Ramos (cell line): ENCODE results near the gene PCDH15.
"Not testable (repeated sequence)": the region's sequence is repeated elsewhere in the genome, so short reads cannot be mapped to it uniquely, and the experiment has no call there.

Experiments
- in situ Hi-C: fragments of 300-500 bp; cut with MboI; formaldehyde crosslinking; loops from one replicate; pipeline ENCODE4 v1.14.3; 2022; ENCODE audit warnings: low sequenced_read_pairs; ENCODE audit not compliant: unreplicated experiment

PCDH15 gene

DNA sequence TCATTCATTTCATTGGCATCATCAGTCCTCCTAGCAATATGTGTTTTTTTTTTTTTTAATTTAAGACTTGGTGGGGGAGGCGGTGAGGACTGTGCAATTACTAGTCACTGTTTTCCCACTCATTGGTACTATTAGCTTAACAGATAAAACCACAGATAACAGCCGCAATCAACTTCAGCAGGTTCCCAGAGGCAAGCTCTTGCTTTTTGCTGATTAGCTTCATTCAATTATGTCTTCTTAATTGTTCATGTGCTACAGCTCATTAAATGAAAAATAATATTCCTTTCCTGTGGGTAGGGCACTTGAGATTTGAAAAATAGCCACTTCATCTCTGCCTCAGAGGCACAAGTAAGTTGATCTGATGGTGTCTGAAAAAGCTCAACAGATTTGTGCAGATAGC, 215.5 kb downstream of the PCDH15 start:
- in situ Hi-C loops = no loop called here

DNA sequence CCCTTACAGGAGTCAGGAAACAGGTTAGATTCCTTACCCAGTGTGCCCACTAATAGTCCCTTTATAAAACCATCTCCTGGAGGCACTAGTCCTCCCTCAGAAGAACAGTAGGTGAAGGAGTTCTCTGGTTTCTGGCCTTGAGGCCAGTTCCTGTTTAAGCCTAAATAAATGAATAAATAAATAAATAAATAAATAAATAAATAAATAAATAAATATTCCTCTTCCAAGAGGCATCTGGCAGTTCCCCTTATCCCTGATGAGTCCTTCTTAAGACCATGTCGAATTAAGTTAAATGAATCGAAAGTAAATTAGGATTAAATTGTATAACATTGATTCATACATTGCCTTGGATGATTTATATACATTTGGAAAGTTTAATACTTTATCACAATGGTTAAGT, 223.3 kb downstream of the PCDH15 start:
- in situ Hi-C loops = no loop called here

DNA sequence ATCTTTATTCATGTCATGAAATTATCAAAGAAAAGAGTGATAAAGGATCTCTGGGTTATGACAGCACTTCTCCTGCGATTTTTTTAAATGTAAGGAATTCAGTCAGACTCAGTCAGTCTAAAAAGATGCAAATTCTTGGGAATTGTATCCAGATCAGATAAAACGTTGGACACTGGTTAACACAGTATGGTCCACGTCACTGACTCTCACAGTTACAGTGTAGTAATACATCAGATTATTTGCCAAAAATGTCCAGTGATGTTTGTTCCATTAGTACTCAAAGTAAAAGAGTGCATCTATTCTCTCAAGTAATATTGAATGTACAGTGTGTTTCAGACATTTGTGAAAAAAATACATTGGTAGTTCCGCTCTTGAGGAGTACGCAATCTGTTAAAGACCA, 224.5 kb downstream of the PCDH15 start:
- in situ Hi-C loops = no loop called here

GRCh38 chr10:54559498-54559897, 241.5 kb downstream of the PCDH15 start:
- in situ Hi-C loops = no loop called here

DNA sequence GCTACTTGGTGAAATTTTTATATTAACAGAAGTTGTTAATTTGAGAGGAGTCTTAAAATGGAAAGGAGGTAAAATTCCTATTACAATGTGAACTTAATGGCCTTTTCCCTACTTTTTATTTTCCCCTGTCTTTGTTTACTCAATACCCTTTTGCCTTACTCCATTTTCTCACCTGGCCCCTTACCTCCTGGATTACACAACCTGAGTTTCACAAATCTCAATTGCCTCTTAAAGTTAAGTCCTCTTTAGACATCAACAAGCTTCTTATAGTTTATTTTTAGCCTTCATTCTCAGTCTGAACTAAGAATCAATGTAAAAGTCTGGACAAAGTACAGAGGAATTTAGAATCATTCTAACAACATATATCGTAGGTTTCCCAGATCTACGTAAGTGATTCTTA, 247.0 kb downstream of the PCDH15 start:
- in situ Hi-C loops = no loop called here

GRCh38 chr10:54550016-54550415, 251.0 kb downstream of the PCDH15 start:
- in situ Hi-C loops = no loop called here

- in situ Hi-C loops = no loop called here
Measured at GRCh38 chr10:54531296-54531695, 269.7 kb downstream of the PCDH15 start.

DNA sequence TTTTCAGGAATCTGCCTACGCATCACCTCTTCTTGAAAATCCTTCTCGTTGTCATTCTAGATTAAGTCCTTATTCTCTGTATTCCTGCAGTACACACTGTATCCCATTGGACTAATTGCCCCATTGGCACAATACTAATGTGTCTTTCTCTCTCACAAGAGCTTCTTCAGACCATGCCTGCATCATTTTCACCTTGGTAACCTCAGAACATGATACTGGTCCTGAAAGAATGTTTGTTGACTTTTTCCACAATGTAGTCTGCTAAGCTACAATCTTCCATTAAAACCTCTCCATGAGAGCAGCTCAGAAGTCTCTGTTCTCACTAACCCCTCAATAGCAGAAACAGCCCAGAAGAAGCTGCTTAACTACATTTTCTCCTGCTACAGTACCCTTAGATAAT, 270.7 kb downstream of the PCDH15 start:
- in situ Hi-C loops = no loop called here

DNA sequence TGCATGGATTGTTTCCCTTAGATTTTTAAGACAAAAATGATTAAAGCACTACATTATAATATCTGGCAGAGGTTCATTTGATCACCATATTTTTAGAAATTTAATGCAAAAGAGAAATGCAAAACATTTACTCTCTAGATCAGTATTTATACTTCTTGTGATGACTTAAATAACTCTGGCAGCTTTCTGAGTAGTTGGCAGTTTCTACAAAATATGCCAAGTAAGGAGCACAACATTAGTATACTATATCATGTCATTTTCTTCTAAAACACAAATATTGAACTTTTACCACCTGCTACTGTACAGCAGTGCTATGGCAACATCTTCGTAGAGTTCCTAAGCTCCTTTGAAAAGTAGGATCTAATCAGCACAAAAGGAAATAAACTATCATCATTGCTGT, 275.2 kb downstream of the PCDH15 start:
- in situ Hi-C loops = no loop called here

DNA sequence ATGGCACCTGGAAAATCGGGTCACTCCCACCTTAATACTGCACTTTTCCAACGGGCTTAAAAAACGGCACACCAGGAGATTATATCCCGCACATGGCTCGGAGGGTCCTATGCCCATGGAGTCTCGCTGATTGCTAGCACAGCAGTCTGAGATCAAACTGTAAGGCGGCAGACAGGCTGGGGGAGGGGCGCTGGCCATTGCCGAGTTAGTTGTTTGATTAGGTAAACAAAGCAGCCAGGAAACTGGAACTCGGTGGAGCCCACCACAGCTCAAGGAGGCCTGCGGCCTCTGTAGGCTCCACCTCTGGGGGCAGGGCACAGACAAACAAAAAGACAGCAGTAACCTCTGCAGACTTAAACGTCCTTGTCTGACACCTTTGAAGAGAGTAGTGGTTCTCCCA, 285.8 kb downstream of the PCDH15 start:
- in situ Hi-C loops = not testable (repeated sequence)

DNA sequence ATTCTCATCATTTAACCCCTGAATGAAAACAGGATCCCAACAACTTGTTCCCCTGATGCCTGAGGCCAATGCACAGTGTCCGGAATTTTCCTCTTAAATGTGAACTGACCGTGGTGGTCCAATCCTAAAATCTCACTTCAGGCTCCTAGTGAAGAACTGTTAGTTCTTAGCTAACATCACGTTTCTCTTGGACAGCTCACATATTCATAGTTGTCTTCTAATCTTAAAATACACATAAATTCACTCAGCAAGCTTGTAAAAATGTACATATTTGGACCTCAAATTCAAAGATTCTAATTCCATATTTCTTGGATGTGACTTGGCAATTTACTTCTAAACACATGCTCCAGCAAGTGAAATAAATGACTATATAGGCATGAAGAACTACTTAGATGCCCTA, 297.2 kb downstream of the PCDH15 start:
- in situ Hi-C loops = no loop called here

- in situ Hi-C loops = no loop called here
Measured at GRCh38 chr10:54501929-54502328, 299.1 kb downstream of the PCDH15 start.

DNA sequence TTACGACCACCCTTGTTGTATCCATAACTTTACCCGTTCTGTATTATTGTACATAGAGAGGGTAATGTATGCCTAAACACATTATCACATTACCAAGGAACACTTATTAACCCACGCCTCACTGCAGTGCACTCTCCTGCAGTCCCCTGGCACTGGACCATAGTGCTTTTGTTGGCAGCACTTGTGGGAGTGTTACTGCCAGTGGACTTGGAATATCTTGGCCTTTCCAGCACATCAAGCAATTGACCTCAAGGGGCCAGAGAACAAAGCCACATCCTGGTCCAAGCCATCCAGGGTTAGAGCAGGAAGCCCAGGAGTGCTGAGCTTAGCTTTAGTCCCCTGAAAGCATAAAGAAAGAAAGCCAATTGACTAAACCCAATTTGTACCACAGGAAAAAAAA, 304.2 kb downstream of the PCDH15 start:
- in situ Hi-C loops = no loop called here

GRCh38 chr10:54487743-54488142, 313.3 kb downstream of the PCDH15 start:
- in situ Hi-C loops = no loop called here

DNA sequence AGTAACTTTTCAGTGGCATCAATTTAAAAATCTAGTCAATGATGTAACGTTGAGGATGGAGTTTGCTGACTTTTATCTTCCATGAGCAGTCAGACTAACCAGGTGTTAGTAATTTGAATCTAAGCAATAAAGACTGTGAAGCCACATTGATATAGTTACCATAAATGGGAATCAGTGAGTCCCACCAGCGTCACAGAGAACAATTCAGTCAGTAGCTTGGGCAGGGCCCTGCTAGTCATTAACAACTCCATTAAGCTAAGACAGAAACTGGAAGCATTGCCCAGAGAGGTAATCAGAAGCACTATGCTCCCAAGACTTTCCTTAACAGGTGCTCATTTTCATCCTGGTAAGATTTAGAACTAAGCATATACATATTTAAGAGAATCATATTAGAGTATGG, 315.1 kb downstream of the PCDH15 start:
- in situ Hi-C loops = no loop called here

GRCh38 chr10:54484186-54484585, 316.8 kb downstream of the PCDH15 start:
- in situ Hi-C loops = no loop called here

DNA sequence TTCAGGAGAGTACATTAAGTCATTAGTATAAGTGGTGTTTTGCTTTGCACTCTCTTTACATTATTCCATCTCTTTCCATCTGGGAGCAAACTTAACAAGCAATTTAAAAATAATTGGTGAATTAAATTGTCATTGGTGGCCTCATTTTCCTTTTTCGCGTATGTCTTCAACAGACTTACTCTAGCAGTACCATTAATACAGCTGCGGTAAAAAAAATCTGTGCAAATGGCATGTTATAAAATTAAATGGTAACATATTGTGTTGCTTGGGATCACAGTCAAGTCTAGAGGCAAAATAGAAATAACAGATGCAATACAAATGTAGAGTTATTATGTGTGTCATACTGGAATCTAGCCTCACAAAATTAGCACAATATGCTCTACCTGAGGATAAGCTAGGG, 322.4 kb downstream of the PCDH15 start:
- in situ Hi-C loops = no loop called here

DNA sequence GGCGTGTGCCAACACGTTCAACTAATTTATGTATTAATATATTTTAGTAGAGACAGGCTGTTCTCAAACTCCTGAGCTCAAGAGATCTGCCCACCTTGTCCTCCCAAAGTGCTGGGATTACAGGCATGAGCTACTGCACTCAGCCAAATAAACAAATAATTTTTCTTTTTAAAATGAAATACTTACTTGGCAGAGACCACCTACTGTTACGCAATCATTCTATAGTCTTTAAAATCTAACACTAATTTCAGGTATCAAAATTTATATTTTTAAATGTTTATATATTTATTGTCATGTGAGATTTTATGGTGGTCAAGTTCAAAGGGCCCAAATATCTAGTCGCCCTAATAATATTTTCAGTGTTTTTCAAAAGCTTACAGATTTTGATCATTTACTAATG, 323.3 kb downstream of the PCDH15 start:
- in situ Hi-C loops = no loop called here

DNA sequence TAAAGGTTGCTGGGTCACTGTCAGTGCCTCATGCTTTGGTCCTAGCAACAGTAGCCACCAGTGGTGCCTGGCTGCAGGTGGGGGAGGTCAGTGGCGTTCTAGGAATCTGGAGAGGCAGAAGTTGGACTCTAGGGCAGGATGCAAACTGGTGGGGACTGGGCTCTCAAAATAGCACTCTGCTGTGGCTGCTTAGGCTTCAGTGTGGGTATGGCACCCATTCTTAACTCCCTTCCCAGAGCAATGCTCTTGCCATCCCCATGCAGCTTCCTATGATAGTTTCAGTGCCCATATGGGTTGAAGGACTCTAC, 330.8 kb downstream of the PCDH15 start:
- in situ Hi-C loops = no loop called here

DNA sequence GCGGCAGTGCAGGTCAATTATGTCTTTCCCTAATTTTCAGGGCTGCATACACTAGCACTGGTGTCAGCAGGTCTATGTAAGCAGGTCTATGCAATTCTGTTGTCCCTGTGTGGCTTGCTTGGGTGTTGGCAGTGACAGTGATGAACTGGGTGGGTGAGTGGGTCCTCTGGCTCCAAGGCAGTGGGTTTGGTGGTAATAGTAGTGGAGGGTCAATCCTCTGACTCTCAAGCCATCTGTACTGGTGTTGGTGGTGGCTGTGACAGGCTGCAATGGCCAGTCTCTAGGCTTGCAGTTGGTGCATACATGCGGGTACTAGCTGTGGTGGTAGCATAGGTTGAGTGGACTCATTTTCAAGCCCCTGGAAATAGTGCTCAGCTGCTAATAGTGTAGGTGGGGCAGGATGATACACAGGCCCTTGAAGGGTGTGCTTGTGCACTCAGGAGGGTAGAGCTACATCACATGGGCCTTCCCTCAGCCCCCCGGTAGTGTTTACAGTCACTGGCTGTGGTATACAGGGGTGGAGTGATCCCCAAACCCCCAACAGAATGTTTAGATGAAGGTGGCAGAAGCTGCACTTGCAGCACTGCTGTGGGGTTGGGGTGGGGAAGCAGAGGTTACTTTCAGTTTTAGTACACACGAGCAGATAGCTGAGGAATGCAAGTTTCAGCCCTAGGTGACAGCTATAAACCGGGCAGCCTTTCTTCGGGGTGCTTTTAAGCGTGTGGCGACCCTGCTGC, 331.3 kb downstream of the PCDH15 start:
- in situ Hi-C loops = no loop called here

DNA sequence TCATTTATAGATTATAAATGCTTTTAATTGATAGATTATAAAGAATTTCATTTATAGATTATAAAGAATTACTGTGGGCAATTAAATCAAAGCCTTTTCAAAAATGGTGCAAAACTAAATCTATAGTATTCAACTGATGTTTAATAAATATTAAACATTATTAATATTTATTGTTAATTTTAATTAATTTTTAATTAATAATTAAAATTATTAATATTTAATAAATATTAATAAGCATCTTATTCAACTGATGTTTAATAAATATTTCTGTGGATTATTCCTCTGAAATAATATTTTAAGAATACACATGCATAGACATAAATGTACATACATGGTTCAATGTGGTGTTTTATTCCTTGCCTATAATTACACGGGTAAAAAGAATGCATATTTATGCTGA, 346.8 kb downstream of the PCDH15 start:
- in situ Hi-C loops = no loop called here

GRCh38 chr10:54449056-54449455, 352.0 kb downstream of the PCDH15 start:
- in situ Hi-C loops = no loop called here

GRCh38 chr10:54444170-54444569, 356.9 kb downstream of the PCDH15 start:
- in situ Hi-C loops = no loop called here
